GM18498 (cell line): Measurements from ENCODE around the gene SON.
"Not testable (repeated sequence)": the region's sequence is repeated elsewhere in the genome, so short reads cannot be mapped to it uniquely, and the experiment has no call there.

ENCODE experiments used
- ATAC-seq: cut with Tn5 transposase; IDR thresholded peaks from one replicate; pipeline ENCODE4 v1.9.1; 2021; ENCODE audit warnings: mild to moderate bottlenecking, moderate library complexity; ENCODE audit not compliant: unreplicated experiment

The SON gene, protein sequence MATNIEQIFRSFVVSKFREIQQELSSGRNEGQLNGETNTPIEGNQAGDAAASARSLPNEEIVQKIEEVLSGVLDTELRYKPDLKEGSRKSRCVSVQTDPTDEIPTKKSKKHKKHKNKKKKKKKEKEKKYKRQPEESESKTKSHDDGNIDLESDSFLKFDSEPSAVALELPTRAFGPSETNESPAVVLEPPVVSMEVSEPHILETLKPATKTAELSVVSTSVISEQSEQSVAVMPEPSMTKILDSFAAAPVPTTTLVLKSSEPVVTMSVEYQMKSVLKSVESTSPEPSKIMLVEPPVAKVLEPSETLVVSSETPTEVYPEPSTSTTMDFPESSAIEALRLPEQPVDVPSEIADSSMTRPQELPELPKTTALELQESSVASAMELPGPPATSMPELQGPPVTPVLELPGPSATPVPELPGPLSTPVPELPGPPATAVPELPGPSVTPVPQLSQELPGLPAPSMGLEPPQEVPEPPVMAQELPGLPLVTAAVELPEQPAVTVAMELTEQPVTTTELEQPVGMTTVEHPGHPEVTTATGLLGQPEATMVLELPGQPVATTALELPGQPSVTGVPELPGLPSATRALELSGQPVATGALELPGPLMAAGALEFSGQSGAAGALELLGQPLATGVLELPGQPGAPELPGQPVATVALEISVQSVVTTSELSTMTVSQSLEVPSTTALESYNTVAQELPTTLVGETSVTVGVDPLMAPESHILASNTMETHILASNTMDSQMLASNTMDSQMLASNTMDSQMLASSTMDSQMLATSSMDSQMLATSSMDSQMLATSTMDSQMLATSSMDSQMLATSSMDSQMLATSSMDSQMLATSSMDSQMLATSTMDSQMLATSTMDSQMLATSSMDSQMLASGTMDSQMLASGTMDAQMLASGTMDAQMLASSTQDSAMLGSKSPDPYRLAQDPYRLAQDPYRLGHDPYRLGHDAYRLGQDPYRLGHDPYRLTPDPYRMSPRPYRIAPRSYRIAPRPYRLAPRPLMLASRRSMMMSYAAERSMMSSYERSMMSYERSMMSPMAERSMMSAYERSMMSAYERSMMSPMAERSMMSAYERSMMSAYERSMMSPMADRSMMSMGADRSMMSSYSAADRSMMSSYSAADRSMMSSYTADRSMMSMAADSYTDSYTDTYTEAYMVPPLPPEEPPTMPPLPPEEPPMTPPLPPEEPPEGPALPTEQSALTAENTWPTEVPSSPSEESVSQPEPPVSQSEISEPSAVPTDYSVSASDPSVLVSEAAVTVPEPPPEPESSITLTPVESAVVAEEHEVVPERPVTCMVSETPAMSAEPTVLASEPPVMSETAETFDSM (N-terminal part only)

GRCh38 chr21:33542640-33543504 lies at the start of gene SON:
Gene SON, plus strand, starts transcription at chr21:33543038. Its CDS starts 55 bp downstream, at chr21:33543093.
- ATAC-seq = peak; percentile 94

- no peak for ATAC-seq
Measured at GRCh38 chr21:33493756-33494155, 49.1 kb upstream of the SON start.

DNA sequence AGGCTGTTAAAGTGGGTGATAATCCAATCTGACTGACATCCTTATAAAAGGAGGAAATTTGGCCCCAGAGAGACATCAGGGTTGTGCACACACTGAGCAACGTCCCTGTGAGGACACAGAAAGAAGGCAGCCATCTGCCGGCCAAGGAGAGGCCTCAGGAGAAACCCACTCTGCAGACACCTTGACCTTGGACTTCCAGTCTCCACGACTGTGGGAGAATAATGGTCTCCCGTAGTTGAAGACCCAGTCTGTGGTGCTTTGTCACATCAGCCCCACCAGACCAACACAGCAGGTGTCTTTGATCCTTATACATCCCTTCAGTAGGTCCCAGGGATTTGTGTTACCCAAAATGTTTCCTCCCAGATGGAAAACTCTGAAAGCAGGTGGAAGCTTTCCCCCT lies 47.1 kb upstream of the SON start:
- no peak for ATAC-seq

GRCh38 chr21:33496345-33496744 lies 46.5 kb upstream of the SON start:
- ATAC-seq = no peak

- ATAC-seq = no peak
Measured at GRCh38 chr21:33505833-33506232, 37.0 kb upstream of the SON start.

DNA sequence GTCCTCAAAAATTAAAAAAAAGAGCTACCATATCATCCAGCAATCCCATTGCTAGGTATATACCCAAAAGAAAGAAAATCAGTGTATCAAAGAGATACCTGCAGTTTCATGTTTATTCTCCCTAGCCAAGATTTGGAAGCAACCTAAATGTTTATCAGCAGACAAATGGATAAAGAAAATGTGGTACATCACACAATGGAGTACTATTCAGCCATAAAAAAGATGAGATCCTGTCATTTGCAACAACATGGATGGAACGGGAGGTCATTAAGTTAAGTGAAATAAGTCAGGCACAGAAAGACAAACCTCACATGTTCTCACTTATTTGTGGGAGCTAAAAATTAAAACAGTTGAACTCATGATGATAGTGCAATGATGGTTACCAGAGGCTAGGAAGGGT lies 35.8 kb upstream of the SON start:
- not testable (repeated sequence) for ATAC-seq

DNA sequence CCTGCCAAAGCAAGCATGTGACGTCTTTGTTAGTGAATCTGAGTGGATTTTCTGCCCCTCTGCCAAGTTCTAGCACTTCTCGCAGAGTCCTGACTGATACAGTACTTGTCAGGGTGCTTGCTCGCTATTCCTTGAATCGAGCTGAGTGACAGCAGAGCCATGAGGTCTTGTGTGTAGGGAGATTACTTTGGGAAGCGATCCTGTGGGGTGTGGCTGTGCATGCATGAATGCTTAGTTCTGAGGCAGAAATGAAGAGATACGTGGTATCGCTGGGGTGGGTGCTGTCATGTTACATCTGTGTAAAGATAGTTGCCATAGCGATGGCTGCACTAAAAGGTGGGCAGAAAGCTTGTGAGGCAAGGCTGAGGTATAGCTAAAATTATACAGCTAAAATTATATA lies 32.0 kb upstream of the SON start:
- ATAC-seq = no peak

GRCh38 chr21:33511639-33512038 lies 31.2 kb upstream of the SON start:
- no peak for ATAC-seq

DNA sequence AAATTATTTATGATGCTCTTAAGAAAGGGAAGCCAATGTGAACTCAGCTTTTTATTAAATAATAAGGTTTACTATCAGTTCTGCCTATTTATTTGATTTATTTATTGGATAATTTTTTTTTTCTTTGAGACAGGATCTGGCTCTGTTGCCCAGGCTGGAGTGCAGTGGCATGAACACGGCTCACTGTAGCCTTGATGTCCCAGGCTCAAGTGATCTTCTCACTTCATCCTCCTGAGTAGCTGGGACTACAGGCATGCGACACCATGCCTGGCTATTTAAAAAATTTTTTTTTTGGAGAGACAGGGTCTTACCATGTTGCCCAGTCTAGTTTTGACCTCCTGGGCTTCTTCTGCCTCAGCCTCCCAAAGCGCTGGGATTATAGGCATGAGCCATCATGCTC lies 30.4 kb upstream of the SON start:
- ATAC-seq = no peak

DNA sequence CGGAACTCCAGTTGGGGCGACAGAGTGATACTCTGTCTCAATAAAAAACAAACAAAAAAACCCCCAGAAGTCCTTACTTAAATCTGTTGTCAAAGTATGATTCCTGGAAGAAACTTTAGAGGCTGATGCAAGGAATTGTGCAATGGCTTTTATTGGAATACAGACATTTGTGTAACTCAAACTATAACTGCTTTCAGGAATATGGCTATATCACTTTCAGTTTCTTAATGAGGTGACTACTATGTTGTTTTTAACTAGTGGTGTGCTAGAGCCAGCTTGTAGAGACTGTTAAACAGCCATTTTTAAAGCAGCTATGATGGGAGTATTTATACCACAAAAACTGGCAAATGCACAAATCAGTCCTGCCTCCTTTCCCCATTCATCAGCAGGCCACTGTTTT lies 28.6 kb upstream of the SON start:
- ATAC-seq = no peak

GRCh38 chr21:33518899-33519298 lies 23.9 kb upstream of the SON start:
- no peak for ATAC-seq

DNA sequence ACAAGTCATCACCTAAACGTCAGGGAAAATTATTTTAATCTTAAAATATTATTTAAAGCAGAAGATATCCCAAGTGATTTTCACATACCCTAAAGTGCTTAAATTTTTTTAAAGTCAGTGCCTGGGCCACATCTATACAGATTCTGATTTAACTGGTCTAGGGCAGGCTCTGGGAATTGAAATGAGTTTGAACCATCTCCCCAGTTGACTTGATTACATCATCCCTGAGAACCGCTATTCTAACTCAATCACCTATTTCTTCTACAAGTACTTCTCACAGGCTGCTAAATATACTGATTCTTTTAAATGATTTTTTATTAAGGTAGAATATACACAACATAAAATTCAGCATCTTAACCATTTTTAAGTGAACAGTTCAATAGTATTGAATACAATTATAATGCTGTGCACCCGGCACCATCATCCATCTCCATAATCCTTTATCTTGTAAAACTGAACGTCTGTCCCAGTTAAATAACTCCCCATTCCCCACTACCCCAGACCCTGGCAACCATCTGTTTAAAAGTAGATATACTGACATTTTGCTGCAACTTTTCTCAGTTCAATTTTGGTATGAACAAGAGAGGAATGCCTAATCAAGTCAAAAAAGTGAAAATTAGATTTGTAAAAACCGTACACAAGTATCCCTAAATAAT lies 20.4 kb upstream of the SON start:
- ATAC-seq = no peak

GRCh38 chr21:33522953-33523349 lies 19.9 kb upstream of the SON start:
- no peak for ATAC-seq

DNA sequence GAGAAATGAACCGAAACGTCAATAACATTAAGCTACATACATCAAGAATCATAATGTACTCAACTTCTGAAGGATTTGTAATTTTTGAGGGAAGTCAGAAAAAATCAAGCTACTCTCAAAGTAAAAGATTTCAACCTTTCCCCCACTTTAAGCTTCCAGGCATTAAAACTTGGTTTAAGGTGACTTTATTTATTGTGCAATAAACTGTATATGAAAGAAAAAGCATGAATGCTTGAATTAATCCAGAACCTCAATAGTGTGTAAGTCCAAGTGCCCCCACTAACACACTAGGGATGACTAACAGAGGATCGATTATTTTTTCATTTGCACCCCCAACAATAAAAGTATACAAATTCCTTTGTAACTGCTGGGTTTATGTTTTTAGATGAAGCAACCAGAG lies 11.8 kb upstream of the SON start:
- no peak for ATAC-seq

GRCh38 chr21:33537212-33537611 lies 5.6 kb upstream of the SON start:
- ATAC-seq = no peak

- ATAC-seq = no peak
Measured at GRCh38 chr21:33539616-33540015, 3.2 kb upstream of the SON start.

GRCh38 chr21:33540711-33541104 lies 2.1 kb upstream of the SON start:
- no peak for ATAC-seq

DNA sequence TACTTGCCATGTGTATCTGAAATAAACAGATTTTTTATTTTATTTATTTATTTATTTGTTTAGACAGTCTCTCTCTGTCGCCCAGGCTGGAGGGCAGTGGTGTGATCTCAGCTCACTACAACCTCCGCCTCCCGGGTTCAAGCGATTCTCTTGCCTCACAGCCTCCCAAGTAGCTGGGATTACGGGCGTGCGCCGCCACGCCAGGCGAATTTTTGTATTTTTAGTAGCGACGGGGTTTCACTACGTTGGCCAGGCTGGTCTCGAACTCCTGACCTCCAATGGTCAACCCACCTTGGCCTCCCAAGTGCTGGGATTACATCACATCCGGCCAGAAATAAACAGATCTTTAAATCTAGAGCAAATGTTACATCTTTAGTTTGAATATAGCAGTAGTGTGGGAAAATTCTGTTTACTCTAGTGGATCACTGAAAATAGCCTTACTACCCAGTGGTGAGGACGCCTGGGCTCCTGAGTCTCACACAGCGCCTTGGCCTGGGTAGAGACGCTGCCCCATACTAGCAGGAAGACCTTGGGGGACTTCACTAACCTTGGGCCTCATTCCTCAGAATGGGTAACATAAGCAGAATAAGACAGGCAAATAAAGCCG lies 1.6 kb upstream of the SON start:
- ATAC-seq = no peak
